Measurements from ENCODE around the gene PRPH2. TPM values are rescaled to one million over a fixed set of nuclear protein-coding genes. Genes with fewer than 3 reads are reported as not detected.
"Not testable (repeated sequence)": the region's sequence is repeated elsewhere in the genome, so short reads cannot be mapped to it uniquely, and the experiment has no call there.

The PRPH2 gene
- polyA plus RNA-seq, 3 donors: 0.54 to 0.77 (median 0.67) TPM

- 84 to 86% (median 84%) methylated on average over 6 of the region's 6 CpGs for WGBS, 3 donors
- H3K27ac ChIP-seq (ENCODE audit: low read depth, low read length): not testable (repeated sequence)
These were observed 48.0 kb downstream of the PRPH2 start for GRCh38 chr6:42674368-42674767.

- no peak overlapping the region for H3K27ac ChIP-seq (ENCODE audit: low read depth, low read length)
- WGBS, 3 donors: 91 to 96% (median 94%) methylated on average over 2 of the region's 2 CpGs
These were observed 57.7 kb downstream of the PRPH2 start for GRCh38 chr6:42664718-42665117.

GRCh38 chr6:42661540-42662153, 60.8 kb downstream of the PRPH2 start:
- no peak overlapping the region for H3K27ac ChIP-seq (ENCODE audit: low read depth, low read length)
- WGBS, 3 donors: 0 to 2% (median 1%) methylated on average over 5 of the region's 5 CpGs

- WGBS, 3 donors: 26 to 55% (median 38%) methylated on average over 1 of the region's 1 CpG
- no peak overlapping the region for H3K27ac ChIP-seq (ENCODE audit: low read depth, low read length)
These were observed 62.6 kb downstream of the PRPH2 start for GRCh38 chr6:42659806-42660205.

- 93 to 95% (median 95%) methylated on average over 5 of the region's 5 CpGs for WGBS, 3 donors
- H3K27ac ChIP-seq (ENCODE audit: low read depth, low read length): no peak overlapping the region
These were observed 68.5 kb downstream of the PRPH2 start for GRCh38 chr6:42653851-42654250.

- no peak overlapping the region for H3K27ac ChIP-seq (ENCODE audit: low read depth, low read length)
- WGBS, 3 donors: 84 to 92% (median 91%) methylated on average over 5 of the region's 5 CpGs
These were observed 70.2 kb downstream of the PRPH2 start for GRCh38 chr6:42652024-42652746.

Other genes with a start within 250 kb of the PRPH2 start
- 1 to 10 TPM; 6.6 to 9.2 (median 7.6) TPM for gene UBR2, start 158.6 kb downstream of the PRPH2 start, polyA plus RNA-seq
- 10 to 100 TPM; 11.4 to 15.5 (median 12.0) TPM for gene TBCC, start 23.5 kb upstream of the PRPH2 start, polyA plus RNA-seq
- 1 to 10 TPM; 3.5 to 6.3 (median 4.5) TPM for gene BICRAL, start 59.5 kb upstream of the PRPH2 start, polyA plus RNA-seq
- gene RPL7L1, start 157.0 kb upstream of the PRPH2 start, polyA plus RNA-seq: 10 to 100 TPM; 26.1 to 68.6 (median 54.1) TPM
- gene PTCRA, start 193.5 kb upstream of the PRPH2 start, polyA plus RNA-seq: under 1 TPM in 1 of 3 donors, not detected in 2; 0.15 TPM
- gene CNPY3, start 206.9 kb upstream of the PRPH2 start, polyA plus RNA-seq: 10 to 100 TPM; 19.9 to 61.0 (median 23.6) TPM
- 100 to 1,000 TPM in 1 of 3 donors, 1 to 10 TPM in 1, under 1 TPM in 1; 0.34 to 267 (median 6.0) TPM for gene GNMT, start 238.2 kb upstream of the PRPH2 start, polyA plus RNA-seq